Spleen (tissue), 11 donors: ENCODE measurements around the gene DNAJC1. TPM values are rescaled to one million over a fixed set of nuclear protein-coding genes. Genes with fewer than 3 reads are reported as not detected.

Experiments used
- DNase-seq: peaks from one replicate; pipeline ENCODE4 v3.0.0-alpha.2; 2020
- H3K27ac ChIP-seq, 8 donors: fragments of 200-600 bp; sonication (generic) in 7 of 8; 1 replicate in 4 of 8; 2 replicates in 4 of 8; pipeline versions ENCODE4 v1.5.0 to v1.8.0; 2016 to 2021; ENCODE audit warnings: inconsistent platforms in 4 of 8, mild to moderate bottlenecking in 4 of 8, moderate library complexity in 1 of 8
- H3K27me3 ChIP-seq, 7 donors: fragments of 200-600 bp; sonication (generic) in 6 of 7; replicated peaks in 1 of 7; 1 replicate in 4 of 7; 2 replicates in 3 of 7; pipeline versions ENCODE4 v1.5.0 to v1.8.0; 2016 to 2021; ENCODE audit warnings: inconsistent platforms in 3 of 7, mild to moderate bottlenecking in 1 of 7
- H3K36me3 ChIP-seq, 6 donors: fragments of 200-600 bp; sonication (generic) in 5 of 6; 1 replicate in 4 of 6; 2 replicates in 2 of 6; pipeline versions ENCODE4 v1.5.0 to v1.8.0; 2016 to 2021; ENCODE audit warnings: inconsistent platforms in 2 of 6
- H3K4me1 ChIP-seq, 6 donors: fragments of 200-600 bp; sonication (generic) in 5 of 6; 1 replicate in 3 of 6; 2 replicates in 3 of 6; pipeline versions ENCODE4 v1.5.0 to v1.8.0; 2016 to 2021; ENCODE audit warnings: inconsistent platforms in 3 of 6
- H3K4me3 ChIP-seq, 8 donors: fragments of 200-600 bp; sonication (generic) in 7 of 8; 1 replicate in 4 of 8; 2 replicates in 4 of 8; pipeline versions ENCODE4 v1.5.0 to v1.8.0; 2016 to 2021; ENCODE audit warnings: inconsistent platforms in 4 of 8, mild to moderate bottlenecking in 4 of 8, moderate library complexity in 2 of 8
- H3K9me3 ChIP-seq, 8 donors: fragments of 200-600 bp; sonication (generic) in 7 of 8; 1 replicate in 4 of 8; 2 replicates in 4 of 8; pipeline versions ENCODE4 v1.5.0 to v1.8.0; 2016 to 2021; ENCODE audit warnings: inconsistent platforms in 4 of 8
- CTCF ChIP-seq, 11 experiments: fragments of 200-600 bp in 7 of 11; fragments of 450-650 bp in 4 of 11; sonication (generic) in 4 of 11; IDR thresholded peaks in 8 of 11; conservative IDR thresholded peaks in 3 of 11; 1 replicate in 7 of 11; 2 replicates in 4 of 11; pipeline versions ENCODE4 v1.4.0 to v1.8.0; 2016 to 2021; ENCODE audit warnings: antibody characterized with exemption in 11 of 11, inconsistent platforms in 4 of 11, mild to moderate bottlenecking in 1 of 11
- POLR2A ChIP-seq, 3 donors: fragments of 450-650 bp; IDR thresholded peaks; one replicate each; pipeline ENCODE4 v1.5.1; 2017; ENCODE audit warnings: antibody characterized with exemption in 3 of 3, mild to moderate bottlenecking in 1 of 3
- POLR2AphosphoS5 ChIP-seq, 3 donors: sonication (generic); formaldehyde crosslinking; IDR thresholded peaks; one replicate each; pipeline ENCODE4 v1.5.1; 2017; ENCODE audit warnings: antibody characterized with exemption in 3 of 3
- WGBS, 5 donors: extraction: QIAGEN DNeasy Blood & Tissue Kit in 3 of 5; methylation state at CpG; one replicate each; pipeline versions ENCODE4 v1.1.5 to v1.1.7; 2013 to 2018; 5-methylcytosine and 5-hydroxymethylcytosine counted together
- intact Hi-C: fragments of 100-400 bp; cut with DNase I; formaldehyde crosslinking; loops from one replicate; pipeline ENCODE4 v1.15.0; 2023; ENCODE audit warnings: low total_unique reads
- polyA plus RNA-seq, 3 donors: library from polyadenylated mRNA; stranded (reverse); fragments of 200-250 nt; gene quantifications; one replicate each; pipeline ENCODE4 v1.2.1, GENCODE V29; 2013
- total RNA-seq, 7 donors: library from RNA; depleted of rRNA in 3 of 7; stranded (reverse); fragments of >200 nt in 3 of 7; fragmentation: NEBNext Ultra II Directional in 4 of 7; extraction: Animal tissue kit (Norgen Biotek cat#: 25700) in 4 of 7; gene quantifications; one replicate each; pipeline versions ENCODE4 v1.1.0 to v1.2.1, GENCODE V29; 2016 to 2021
- donor health status: healthy with polysubstance abuse.
- donor health status: DM: no; HTN: no; CAD: no; lungs with moderate emphysema.
- donor health status: DM: no; HTN: no; CAD: no.
- donor health status: Bipolar disorder and iron deficiency.
- donor health status: healthy.
- donor health status: DM: no; HTN: no; CAD: no.
- donor health status: DM: yes; HTN: yes; CAD: no.

The DNAJC1 gene
- total and polyA plus RNA-seq, 10 donors: 8.1 to 96.4 (median 22.5) TPM

GRCh38 chr10:21934307-21934706, 69.2 kb downstream of the DNAJC1 start:
- no peak overlapping the region for H3K27ac ChIP-seq

GRCh38 chr10:21929070-21929469, 74.5 kb downstream of the DNAJC1 start:
- Histone ChIP-seq H3K4me3 (no peak overlapping the region), H3K27me3 (no peaks in the 10 kb centered on the region), H3K4me1 (no peaks in the 10 kb centered on the region), H3K36me3 (no peaks in the 10 kb centered on the region), H3K27ac (no peak overlapping the region), H3K9me3 (no peaks in the 10 kb centered on the region)
- 92 to 97% (median 94%) methylated on average over 2 of the region's 2 CpGs for WGBS, 5 donors
- intact Hi-C loops: no loop called here
- no peak for DNase-seq
- TF ChIP-seq POLR2AphosphoS5 (IDR thresholded peaks at IDR 0.05): no peak

More at GRCh38 chr10:21934307-21934706, 69.2 kb downstream of the DNAJC1 start:
- H3K36me3 ChIP-seq: peaks cover 0 to 15% (median 0%) of the 10 kb centered on the region in 6 donors
- H3K4me3 ChIP-seq: no peak overlapping the region
- 92 to 100% (median 96%) methylated on average over 1 of the region's 1 CpG for whole genome bisulfite sequencing, 5 donors
- no peaks in the 10 kb centered on the region for H3K27me3 ChIP-seq
- no peaks in the 10 kb centered on the region for H3K4me1 ChIP-seq
- peaks cover 4 to 32% (median 25%) of the 10 kb centered on the region in 8 donors for H3K9me3 ChIP-seq
- no peak for DNase-seq
- intact Hi-C loops: no loop called here
- TF ChIP-seq POLR2AphosphoS5 (IDR thresholded peaks at IDR 0.05) (no peak), CTCF (IDR thresholded peaks at IDR 0.05 in 8 of 11, conservative IDR thresholded peaks at IDR 0.05 in 3 of 11) (no peak), POLR2A (IDR thresholded peaks at IDR 0.05) (no peak)

GRCh38 chr10:21927631-21928353, 75.7 kb downstream of the DNAJC1 start:
- H3K4me3 ChIP-seq: no peak overlapping the region
- intact Hi-C loops: no loop called here

GRCh38 chr10:21926949-21927348, 76.6 kb downstream of the DNAJC1 start:
- WGBS, 5 donors: 61 to 82% (median 69%) methylated on average over 2 of the region's 2 CpGs
- Histone ChIP-seq H3K4me1 (no peaks in the 10 kb centered on the region), H3K4me3 (no peak overlapping the region), H3K36me3 (no peaks in the 10 kb centered on the region), H3K27ac (no peak overlapping the region), H3K9me3 (no peaks in the 10 kb centered on the region), H3K27me3 (no peaks in the 10 kb centered on the region)
- TF ChIP-seq CTCF (IDR thresholded peaks at IDR 0.05 in 8 of 11, conservative IDR thresholded peaks at IDR 0.05 in 3 of 11) (no peak), POLR2AphosphoS5 (IDR thresholded peaks at IDR 0.05) (no peak), POLR2A (IDR thresholded peaks at IDR 0.05) (no peak)
- intact Hi-C loops: no loop called here
- DNase-seq: no peak

More at GRCh38 chr10:21927631-21928353, 75.7 kb downstream of the DNAJC1 start:
- H3K27me3 ChIP-seq: no peaks in the 10 kb centered on the region
- DNase-seq: no peak
- no peaks in the 10 kb centered on the region for H3K4me1 ChIP-seq
- no peaks in the 10 kb centered on the region for H3K36me3 ChIP-seq
- 86 to 97% (median 92%) methylated on average over 4 of the region's 4 CpGs for WGBS, 5 donors
- H3K9me3 ChIP-seq: no peaks in the 10 kb centered on the region
- H3K27ac ChIP-seq: no peak overlapping the region
- no peak for TF ChIP-seq POLR2A (IDR thresholded peaks at IDR 0.05)
- no peak for TF ChIP-seq POLR2AphosphoS5 (IDR thresholded peaks at IDR 0.05)
- TF ChIP-seq CTCF (IDR thresholded peaks at IDR 0.05 in 8 of 11, conservative IDR thresholded peaks at IDR 0.05 in 3 of 11): no peak
